HEK293 (cell line): ENCODE data around the gene PADI2.

Experiments used
- CTCF ChIP-seq: fragments of 450-650 bp; formaldehyde crosslinking; IDR thresholded peaks from 2 replicates; pipeline ENCODE4 v1.5.1; 2016; ENCODE audit warnings: missing biosample characterization, missing genetic modification characterization
- TCF7L2 ChIP-seq: IDR thresholded peaks from 2 replicates; pipeline ENCODE4 v1.6.1; 2011; ENCODE audit warnings: low read depth, mild to moderate bottlenecking, inconsistent platforms, low read length, moderate library complexity, borderline replicate concordance
- ZBTB10 ChIP-seq: fragments of 450-650 bp; formaldehyde crosslinking; IDR thresholded peaks from 2 replicates; pipeline ENCODE4 v1.5.1; 2016; ENCODE audit warnings: missing biosample characterization, missing genetic modification characterization
- ZBTB8A ChIP-seq: fragments of 450-650 bp; formaldehyde crosslinking; IDR thresholded peaks from 2 replicates; pipeline ENCODE4 v1.5.1; 2016; ENCODE audit warnings: missing biosample characterization, missing genetic modification characterization
- ZNF112 ChIP-seq: fragments of 450-650 bp; formaldehyde crosslinking; IDR thresholded peaks from 2 replicates; pipeline ENCODE4 v1.5.0; 2017; ENCODE audit warnings: missing biosample characterization, missing genetic modification characterization
- ZNF138 ChIP-seq: fragments of 450-650 bp; formaldehyde crosslinking; IDR thresholded peaks from 2 replicates; pipeline ENCODE4 v1.5.1; 2016; ENCODE audit warnings: missing biosample characterization, missing genetic modification characterization, borderline replicate concordance
- ZNF140 ChIP-seq: fragments of 450-650 bp; formaldehyde crosslinking; IDR thresholded peaks from 2 replicates; pipeline ENCODE4 v1.5.1; 2016; ENCODE audit warnings: missing biosample characterization, missing genetic modification characterization
- ZNF37A ChIP-seq: fragments of 450-650 bp; IDR thresholded peaks from 2 replicates; pipeline ENCODE4 v1.5.1; 2018; ENCODE audit warnings: missing biosample characterization, missing genetic modification characterization
- ZNF416 ChIP-seq: fragments of 450-650 bp; formaldehyde crosslinking; IDR thresholded peaks from 2 replicates; pipeline ENCODE4 v1.5.1; 2016; ENCODE audit warnings: missing biosample characterization, missing genetic modification characterization
- ZNF776 ChIP-seq: fragments of 450-650 bp; formaldehyde crosslinking; IDR thresholded peaks from 2 replicates; pipeline ENCODE4 v1.5.0; 2017; ENCODE audit warnings: missing biosample characterization, missing genetic modification characterization, borderline replicate concordance

GRCh38 chr1:17118268-17118667 lies 983 bp downstream of the PADI2 start:
- TF ChIP-seq ZNF776 (no peak), ZBTB10 (tag by site-specific recombination) (no peak), CTCF (tag by site-specific recombination) (no peak), ZNF140 (no peak), ZNF138 (tag by site-specific recombination) (no peak), ZNF416 (no peak), ZNF37A (tag by site-specific recombination) (no peak), ZBTB8A (no peak), ZNF112 (no peak), TCF7L2 (no peak)
